Activated T-helper 1 cell treated with Interleukin-2 at 50 U/mL for 16 hours (primary cell): Measurements from ENCODE around the gene NPAS4.
"Not testable (repeated sequence)": the region's sequence is repeated elsewhere in the genome, so short reads cannot be mapped to it uniquely, and the experiment has no call there.

Experiments used
- DNase-seq: peaks from one replicate; pipeline ENCODE4 v3.0.0-alpha.2; 2020; ENCODE audit warnings: low read depth

NPAS4 gene

GRCh38 chr11:66457826-66458225 is 37.0 kb downstream of the NPAS4 start:
- no peak for DNase-seq

- no peak for DNase-seq
Observed at GRCh38 chr11:66459138-66459778, 38.4 kb downstream of the NPAS4 start.

- DNase-seq: no peak
Observed at GRCh38 chr11:66462010-66462409, 41.2 kb downstream of the NPAS4 start.

GRCh38 chr11:66462911-66463310 is 42.1 kb downstream of the NPAS4 start:
- DNase-seq: no peak

GRCh38 chr11:66464116-66464515 is 43.3 kb downstream of the NPAS4 start:
- not testable (repeated sequence) for DNase-seq

GRCh38 chr11:66464916-66465315 is 44.1 kb downstream of the NPAS4 start:
- no peak for DNase-seq

GRCh38 chr11:66465373-66466224 is 44.8 kb downstream of the NPAS4 start:
- DNase-seq: no peak

GRCh38 chr11:66466225-66467033 is 45.6 kb downstream of the NPAS4 start, which contains the start of gene PELI3:
TSS of gene PELI3 (plus strand) at chr11:66466905. CDS start at chr11:66468129, 1,224 bp downstream.
- DNase-seq: peak; percentile 88

- peak; percentile 34 for DNase-seq
Observed at GRCh38 chr11:66467034-66467659, 46.3 kb downstream of the NPAS4 start.

- no peak for DNase-seq
Observed at GRCh38 chr11:66467756-66468155, 46.9 kb downstream of the NPAS4 start.

GRCh38 chr11:66468691-66469090 is 47.9 kb downstream of the NPAS4 start:
- DNase-seq: no peak

GRCh38 chr11:66469441-66469840 is 48.6 kb downstream of the NPAS4 start:
- no peak for DNase-seq

- DNase-seq: no peak
Observed at GRCh38 chr11:66470015-66470414, 49.2 kb downstream of the NPAS4 start.

- no peak for DNase-seq
Observed at GRCh38 chr11:66471142-66471541, 50.3 kb downstream of the NPAS4 start.

GRCh38 chr11:66472054-66472453 is 51.2 kb downstream of the NPAS4 start:
- DNase-seq: no peak

- no peak for DNase-seq
Observed at GRCh38 chr11:66473167-66473566, 52.3 kb downstream of the NPAS4 start.

- no peak for DNase-seq
Observed at GRCh38 chr11:66473608-66474515, 53.0 kb downstream of the NPAS4 start.

GRCh38 chr11:66475349-66476172 is 54.7 kb downstream of the NPAS4 start:
- no peak for DNase-seq
